Ovary (tissue), 9 donors: ENCODE data around the gene CST7. TPM values are rescaled to one million over a fixed set of nuclear protein-coding genes. Genes with fewer than 3 reads are reported as not detected.

Experiments
- DNase-seq, 5 donors: peaks; one replicate each; pipeline ENCODE4 v3.0.0-alpha.2; 2019 to 2020
- H3K27ac ChIP-seq, 2 donors: fragments of 200-600 bp; one replicate each; pipeline versions ENCODE4 v1.5.1 to v1.8.0; 2019 to 2022
- H3K27me3 ChIP-seq: fragments of 200-600 bp; one replicate; pipeline ENCODE4 v1.8.0; 2022
- H3K36me3 ChIP-seq: fragments of 200-600 bp; sonication (generic); one replicate; pipeline ENCODE4 v1.5.1; 2019
- H3K4me1 ChIP-seq: one replicate; pipeline ENCODE4 v1.8.1; 2013; ENCODE audit warnings: mild to moderate bottlenecking, moderate library complexity; ENCODE audit not compliant: insufficient read depth
- H3K4me3 ChIP-seq: fragments of 200-600 bp; sonication (generic); one replicate; pipeline ENCODE4 v1.5.1; 2017
- H3K9me3 ChIP-seq, 2 donors: fragments of 200-600 bp in 1 of 2; sonication (generic) in 1 of 2; one replicate each; pipeline versions ENCODE4 v1.5.1 to v1.8.1; 2013 to 2019; ENCODE audit warnings: mild to moderate bottlenecking in 1 of 2, moderate library complexity in 1 of 2
- EP300 ChIP-seq: sonication (generic); formaldehyde crosslinking; IDR thresholded peaks from one replicate; pipeline ENCODE4 v1.6.1; 2017; ENCODE audit warnings: antibody characterized with exemption
- POLR2A ChIP-seq: fragments of 450-650 bp; IDR thresholded peaks from one replicate; pipeline ENCODE4 v1.6.1; 2017; ENCODE audit warnings: antibody characterized with exemption, mild to moderate bottlenecking, moderate library complexity
- WGBS, 3 donors: extraction: QIAGEN DNeasy Blood & Tissue Kit in 1 of 3; methylation state at CpG; one replicate each; pipeline versions ENCODE4 v1.1.5 to v1.1.7; 2013 to 2017; 5-methylcytosine and 5-hydroxymethylcytosine counted together
- intact Hi-C, 4 donors: fragments of 100-400 bp; cut with DNase I; formaldehyde crosslinking; loops; one replicate each; pipeline versions ENCODE4 v1.11.0 to v1.15.1; 2022 to 2023
- polyA plus RNA-seq, 2 donors: library from polyadenylated mRNA; stranded (reverse); fragments of 200-250 nt in 1 of 2; fragments of 350-450 nt in 1 of 2; fragmentation: Illumina TruSeq in 1 of 2; extraction: RNeasy Lipid Tissue Mini Kit (QIAGEN cat#74804) in 1 of 2; gene quantifications; one replicate each; pipeline ENCODE4 v1.2.3, GENCODE V29; 2013 to 2014
- total RNA-seq, 7 donors: library from RNA; depleted of rRNA in 2 of 7; stranded (reverse); fragments of >200 nt in 2 of 7; fragmentation: NEBNext Ultra II Directional in 3 of 7; extraction: Animal tissue kit (Norgen Biotek cat#: 25700) in 3 of 7; gene quantifications; one replicate each; pipeline versions ENCODE4 v1.1.0 to v1.2.4, GENCODE V29; 2016 to 2023
- TF ChIP-seq, protein P1 (sequence below), 3 donors: fragments of 450-650 bp in 2 of 3; fragments of 200-600 bp in 1 of 3; IDR thresholded peaks; one replicate each; pipeline versions ENCODE4 v1.5.1 to v1.8.0; 2016 to 2022; ENCODE audit warnings: antibody characterized with exemption in 3 of 3, mild to moderate bottlenecking in 1 of 3
- donor health status: DM: no; HTN: no; CAD: no; lungs with moderate emphysema.
- donor health status: DM: no; HTN: no; CAD: no.
- donor health status: Bipolar disorder and iron deficiency.
- donor health status: DM: yes; HTN: yes; CAD: no.
- donor health status: DM: no; HTN: no; CAD: no.
- donor health status: DM: yes; HTN: yes; CAD: no.

CST7 gene
- total and polyA plus RNA-seq, 9 donors, result 0.48 to 5.9 (median 1.1) TPM; not detected in 1

DNA sequence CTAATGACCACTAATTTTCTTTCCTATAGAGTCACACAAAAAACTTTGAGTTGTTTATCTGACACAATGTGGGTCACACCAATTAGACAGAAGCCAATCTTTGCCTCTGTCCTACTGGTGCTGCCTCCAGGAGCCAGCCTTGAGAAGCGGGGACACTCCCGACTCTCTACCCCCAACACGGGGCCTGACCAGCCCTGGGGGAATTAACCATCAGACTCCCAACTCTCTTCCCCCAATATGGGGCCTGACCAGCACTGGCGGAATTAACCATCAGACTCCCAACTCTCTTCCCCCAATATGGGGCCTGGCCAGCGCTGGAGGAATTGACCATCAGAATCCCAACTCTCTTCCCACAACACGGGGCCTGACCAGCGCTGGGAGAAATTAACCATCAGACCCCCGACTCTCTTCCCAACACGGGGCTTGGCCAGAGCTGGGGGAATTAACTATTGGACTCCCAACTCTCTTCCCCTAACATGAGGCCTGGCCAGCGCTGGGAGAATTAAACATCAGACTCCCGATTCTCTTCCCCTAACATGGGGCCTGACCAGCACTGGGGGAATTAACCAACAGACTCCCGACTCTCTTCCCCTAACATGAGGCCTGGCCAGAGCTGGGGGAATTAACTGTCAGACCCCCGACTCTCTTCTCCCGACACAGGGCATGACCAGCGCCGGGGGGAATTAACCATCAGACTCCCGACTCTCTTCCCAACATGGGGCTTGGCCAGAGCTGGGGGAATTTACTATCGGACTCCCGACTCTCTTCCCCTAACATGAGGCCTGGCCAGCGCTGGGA, 12.5 kb downstream of the CST7 start:
- Histone ChIP-seq H3K9me3 (no peaks in the 10 kb centered on the region), H3K27me3 (no peaks in the 10 kb centered on the region), H3K36me3 (no peaks in the 10 kb centered on the region), H3K4me1 (no peaks in the 10 kb centered on the region), H3K27ac (no peak overlapping the region), H3K4me3 (no peak overlapping the region)
- no peak for TF ChIP-seq EP300
- WGBS, 3 donors, result 80 to 85% (median 82%) methylated on average over 20 of the region's 20 CpGs
- intact Hi-C loops, result no loop called here
- peak in 1 of 5 donors; percentile 11 for DNase-seq

DNA sequence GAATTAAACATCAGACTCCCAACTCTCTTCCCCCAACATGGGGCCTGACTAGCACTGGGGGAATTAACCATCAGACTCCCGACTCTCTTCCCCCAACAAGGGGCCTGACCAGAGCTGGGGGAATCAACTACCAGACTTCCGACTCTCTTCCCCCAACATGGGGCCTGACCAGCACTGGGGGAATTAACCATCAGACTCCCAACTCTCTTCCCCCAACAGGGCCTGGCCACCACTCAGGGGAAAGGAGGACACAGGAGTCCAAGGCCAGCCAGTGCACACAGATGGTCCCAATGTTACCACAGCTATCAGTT, 13.1 kb downstream of the CST7 start:
- Histone ChIP-seq H3K27me3 (no peaks in the 10 kb centered on the region), H3K36me3 (no peaks in the 10 kb centered on the region), H3K9me3 (no peaks in the 10 kb centered on the region), H3K4me3 (no peak overlapping the region), H3K27ac (no peak overlapping the region), H3K4me1 (no peaks in the 10 kb centered on the region)
- no peak for TF ChIP-seq POLR2A
- TF ChIP-seq, protein P1, sequence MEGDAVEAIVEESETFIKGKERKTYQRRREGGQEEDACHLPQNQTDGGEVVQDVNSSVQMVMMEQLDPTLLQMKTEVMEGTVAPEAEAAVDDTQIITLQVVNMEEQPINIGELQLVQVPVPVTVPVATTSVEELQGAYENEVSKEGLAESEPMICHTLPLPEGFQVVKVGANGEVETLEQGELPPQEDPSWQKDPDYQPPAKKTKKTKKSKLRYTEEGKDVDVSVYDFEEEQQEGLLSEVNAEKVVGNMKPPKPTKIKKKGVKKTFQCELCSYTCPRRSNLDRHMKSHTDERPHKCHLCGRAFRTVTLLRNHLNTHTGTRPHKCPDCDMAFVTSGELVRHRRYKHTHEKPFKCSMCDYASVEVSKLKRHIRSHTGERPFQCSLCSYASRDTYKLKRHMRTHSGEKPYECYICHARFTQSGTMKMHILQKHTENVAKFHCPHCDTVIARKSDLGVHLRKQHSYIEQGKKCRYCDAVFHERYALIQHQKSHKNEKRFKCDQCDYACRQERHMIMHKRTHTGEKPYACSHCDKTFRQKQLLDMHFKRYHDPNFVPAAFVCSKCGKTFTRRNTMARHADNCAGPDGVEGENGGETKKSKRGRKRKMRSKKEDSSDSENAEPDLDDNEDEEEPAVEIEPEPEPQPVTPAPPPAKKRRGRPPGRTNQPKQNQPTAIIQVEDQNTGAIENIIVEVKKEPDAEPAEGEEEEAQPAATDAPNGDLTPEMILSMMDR (IDR thresholded peaks at IDR 0.05), result no peak
- TF ChIP-seq EP300, result no peak
- WGBS, 3 donors, result 93 to 95% (median 94%) methylated on average over 2 of the region's 2 CpGs
- intact Hi-C loops, result no loop called here
- DNase-seq, result no peak

DNA sequence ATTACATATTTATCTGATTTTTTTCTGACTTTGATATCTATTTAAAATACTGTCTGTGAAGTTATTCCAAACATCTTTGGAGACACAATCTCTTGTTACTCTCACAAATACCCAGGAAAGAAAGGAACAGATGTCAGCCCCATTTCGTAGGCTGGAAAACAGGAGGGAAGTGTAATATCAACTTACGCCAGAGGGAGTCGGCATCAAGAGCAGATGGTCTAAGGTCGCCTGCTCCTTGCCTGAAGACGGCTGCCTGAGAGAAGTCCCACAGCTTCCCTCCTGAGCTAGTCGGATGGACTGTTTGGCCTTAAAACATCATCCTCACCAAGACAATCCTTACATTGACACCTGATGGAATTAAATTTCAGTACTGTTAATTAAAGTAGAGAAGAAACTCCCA, 13.4 kb downstream of the CST7 start:
- Histone ChIP-seq H3K4me1 (no peaks in the 10 kb centered on the region), H3K27me3 (no peaks in the 10 kb centered on the region), H3K27ac (no peak overlapping the region), H3K36me3 (no peaks in the 10 kb centered on the region), H3K4me3 (no peak overlapping the region), H3K9me3 (no peaks in the 10 kb centered on the region)
- TF ChIP-seq POLR2A, result no peak
- TF ChIP-seq, protein P1 (IDR thresholded peaks at IDR 0.05), result no peak
- TF ChIP-seq EP300, result no peak
- intact Hi-C loops, result no loop called here
- DNase-seq, result no peak
- 85 to 91% (median 86%) methylated on average over 6 of the region's 6 CpGs for WGBS, 3 donors

DNA sequence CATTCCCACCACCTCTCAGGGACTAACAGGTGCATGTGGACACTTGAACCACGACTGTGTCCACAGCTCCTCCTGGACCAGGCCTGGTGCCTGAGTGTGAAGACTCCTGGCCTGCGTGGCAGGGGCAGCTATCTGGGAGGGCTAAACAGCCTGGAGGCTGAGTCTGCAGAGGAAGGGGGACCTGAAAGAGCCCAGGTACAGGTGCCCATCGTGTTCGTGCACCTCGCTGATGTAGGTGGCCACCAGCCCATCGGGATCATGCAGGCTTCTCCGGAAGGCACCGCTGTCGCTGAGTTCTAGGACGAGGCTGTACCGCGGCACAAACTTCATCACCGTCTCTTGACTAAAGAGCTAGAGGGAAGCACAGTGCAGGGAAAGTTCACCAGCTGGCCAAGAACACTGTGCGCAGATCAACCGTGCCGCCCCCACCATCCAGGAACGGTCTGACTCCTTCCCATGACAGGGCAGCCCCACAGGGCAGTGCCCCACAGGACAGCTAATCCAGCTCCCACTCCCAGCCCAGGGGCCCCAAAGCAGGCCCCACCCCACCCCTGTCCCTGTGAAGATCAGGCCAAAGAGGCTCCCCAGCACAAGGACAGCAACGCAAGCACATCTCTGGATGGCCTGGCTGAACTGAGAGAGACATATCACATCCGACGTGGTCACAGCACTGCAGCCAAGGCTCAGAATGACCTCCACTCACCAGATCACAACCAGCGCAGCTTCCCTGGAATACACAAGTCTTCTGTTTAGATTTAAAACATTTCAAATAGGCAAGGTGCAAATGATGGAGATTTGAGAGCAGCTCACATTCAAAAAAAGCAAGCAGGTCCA, 14.8 kb downstream of the CST7 start:
- no peak overlapping the region for H3K27ac ChIP-seq
- DNase-seq, result no peak
- no peaks in the 10 kb centered on the region for H3K9me3 ChIP-seq
- WGBS, 3 donors, result 94 to 97% (median 95%) methylated on average over 21 of the region's 21 CpGs
- no peaks in the 10 kb centered on the region for H3K4me1 ChIP-seq
- intact Hi-C loops, result no loop called here
- TF ChIP-seq EP300 (no peak), POLR2A (no peak)
- TF ChIP-seq, protein P1 (IDR thresholded peaks at IDR 0.05), result no peak
- no peak overlapping the region for H3K4me3 ChIP-seq
- no peaks in the 10 kb centered on the region for H3K36me3 ChIP-seq
- H3K27me3 ChIP-seq, result no peaks in the 10 kb centered on the region

DNA sequence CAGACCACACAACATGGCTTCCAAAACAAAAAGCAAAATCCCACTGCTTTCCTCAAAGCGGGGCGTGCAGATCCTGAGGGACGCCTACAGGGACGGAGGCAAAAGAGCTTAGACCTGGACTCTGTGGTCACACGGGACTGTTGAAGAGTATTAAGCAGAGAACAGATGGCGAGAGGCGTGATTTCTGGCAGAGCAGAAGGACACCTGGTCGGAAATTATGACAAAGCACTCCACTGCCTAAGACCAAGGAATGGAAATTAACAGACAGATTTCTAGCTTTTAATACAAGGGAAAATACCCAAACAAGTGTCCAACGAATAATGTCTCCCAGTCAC, 15.4 kb downstream of the CST7 start:
- DNase-seq, result no peak
- Histone ChIP-seq H3K27ac (no peak overlapping the region), H3K4me3 (no peak overlapping the region), H3K36me3 (no peaks in the 10 kb centered on the region), H3K27me3 (no peaks in the 10 kb centered on the region), H3K4me1 (no peaks in the 10 kb centered on the region), H3K9me3 (no peaks in the 10 kb centered on the region)
- WGBS, 3 donors, result 85 to 90% (median 88%) methylated on average over 9 of the region's 9 CpGs
- TF ChIP-seq, protein P1 (IDR thresholded peaks at IDR 0.05), result no peak
- no peak for TF ChIP-seq POLR2A
- TF ChIP-seq EP300, result no peak
- intact Hi-C loops, result no loop called here
